HepG2 (cell line): ENCODE results near the gene SLC5A6. TPM values are rescaled to one million over a fixed set of nuclear protein-coding genes. Genes with fewer than 3 reads are reported as not detected.

Experiments used
- CHD4 ChIP-seq: fragments of 200-600 bp; sonication (generic); IDR thresholded peaks from 2 replicates; pipeline ENCODE4 v1.7.0; 2017; ENCODE audit warnings: mild to moderate bottlenecking, low read length, borderline replicate concordance
- FOXK1 ChIP-seq: sonication (generic); formaldehyde crosslinking; IDR thresholded peaks from 2 replicates; pipeline ENCODE4 v1.4.0; 2020; ENCODE audit warnings: low read depth, missing genetic modification reagents, borderline replicate concordance
- GABPB1 ChIP-seq: IDR thresholded peaks from 2 replicates; pipeline ENCODE4 v1.6.1; 2016; ENCODE audit warnings: mild to moderate bottlenecking, missing genetic modification reagents, moderate library complexity, missing compliant biosample characterization
- GTF2F1 ChIP-seq: fragments of 150-350 bp; IDR thresholded peaks from 2 replicates; pipeline ENCODE4 v1.6.1; 2014; ENCODE audit warnings: low read length
- MAFK ChIP-seq, 2 experiments: IDR thresholded peaks in 1 of 2; conservative IDR thresholded peaks in 1 of 2; 2 replicates each; pipeline ENCODE4 v1.6.1; 2011; ENCODE audit warnings: improper control_type of control experiment in 2 of 2, low read length in 2 of 2
- MBD4 ChIP-seq: IDR thresholded peaks from 2 replicates; pipeline ENCODE4 v1.6.1; 2012; ENCODE audit warnings: low read length, inconsistent platforms, borderline replicate concordance
- MIER2 ChIP-seq: IDR thresholded peaks from 2 replicates; pipeline ENCODE4 v1.6.1; 2016; ENCODE audit warnings: missing biosample characterization, missing genetic modification reagents
- MYNN ChIP-seq: sonication (generic); formaldehyde crosslinking; IDR thresholded peaks from 2 replicates; pipeline ENCODE4 v1.4.0; 2020; ENCODE audit warnings: mild to moderate bottlenecking, low read depth, missing genetic modification reagents
- NFE2 ChIP-seq: sonication (generic); formaldehyde crosslinking; IDR thresholded peaks from 2 replicates; pipeline ENCODE4 v1.4.0; 2020; ENCODE audit warnings: missing genetic modification reagents
- RBFOX2 ChIP-seq: fragments of 200-400 bp; formaldehyde crosslinking; IDR thresholded peaks from 2 replicates; pipeline ENCODE4 v1.6.1; 2017; ENCODE audit warnings: low read depth, mild to moderate bottlenecking, low read length
- ZC3H13 ChIP-seq: sonication (generic); formaldehyde crosslinking; IDR thresholded peaks from 2 replicates; pipeline ENCODE4 v1.8.1; 2023; ENCODE audit warnings: mild to moderate bottlenecking, missing genetic modification reagents, moderate library complexity
- ZNF292 ChIP-seq: sonication (generic); formaldehyde crosslinking; IDR thresholded peaks from 2 replicates; pipeline ENCODE4 v1.8.1; 2022; ENCODE audit warnings: mild to moderate bottlenecking, low read depth, missing genetic modification reagents, borderline replicate concordance
- ZNF329 ChIP-seq: sonication (generic); formaldehyde crosslinking; IDR thresholded peaks from 2 replicates; pipeline ENCODE4 v1.9.0; 2021; ENCODE audit warnings: low read depth, mild to moderate bottlenecking, missing genetic modification reagents
- ZNF510 ChIP-seq: sonication (generic); formaldehyde crosslinking; IDR thresholded peaks from 2 replicates; pipeline ENCODE4 v1.4.0; 2020; ENCODE audit warnings: low read depth, mild to moderate bottlenecking, missing genetic modification reagents
- ZNF567 ChIP-seq: sonication (generic); formaldehyde crosslinking; IDR thresholded peaks from 2 replicates; pipeline ENCODE4 v1.8.1; 2023; ENCODE audit warnings: mild to moderate bottlenecking, missing genetic modification reagents, borderline replicate concordance
- ZNF569 ChIP-seq: sonication (generic); formaldehyde crosslinking; IDR thresholded peaks from 2 replicates; pipeline ENCODE4 v1.5.0; 2020; ENCODE audit warnings: mild to moderate bottlenecking, missing genetic modification reagents, moderate library complexity, borderline replicate concordance
- ZNF724P ChIP-seq: sonication (generic); formaldehyde crosslinking; IDR thresholded peaks from 2 replicates; pipeline ENCODE4 v1.8.0; 2022; ENCODE audit warnings: missing genetic modification reagents, borderline replicate concordance
- polyA plus RNA-seq, 8 experiments: library from polyadenylated mRNA; depleted of rRNA in 3 of 8; stranded (reverse) in 7 of 8; unstranded in 1 of 8; fragments of >200 nt; fragmentation: Illumina TruSeq in 4 of 8; extraction: Trizol in 4 of 8; gene quantifications; 2 replicates each; pipeline versions ENCODE4 v1.2.1 to v1.2.3, GENCODE V29; 2011 to 2016; ENCODE audit warnings: low read depth in 4 of 8, missing spikeins in 1 of 8, mixed read lengths in 1 of 8; ENCODE audit not compliant: insufficient read depth in 1 of 8
- total RNA-seq, 5 experiments: library from RNA; depleted of rRNA; stranded (reverse); fragments of >200 nt; fragmentation: Illumina TruSeq; extraction: Trizol; gene quantifications; 2 replicates each; pipeline ENCODE4 v1.2.3, GENCODE V29; 2016; ENCODE audit warnings: low read depth in 1 of 5
- TF ChIP-seq, protein P1 (sequence below): sonication (generic); formaldehyde crosslinking; IDR thresholded peaks from 2 replicates; pipeline ENCODE4 v1.9.0; 2021; ENCODE audit warnings: missing genetic modification reagents, mild to moderate bottlenecking, borderline replicate concordance
- TF ChIP-seq, protein P2 (sequence below): sonication (generic); formaldehyde crosslinking; IDR thresholded peaks from 2 replicates; pipeline ENCODE4 v1.4.0; 2020; ENCODE audit warnings: low read depth, mild to moderate bottlenecking, missing genetic modification reagents
- TF ChIP-seq, protein P3 (sequence below): sonication (generic); formaldehyde crosslinking; IDR thresholded peaks from 2 replicates; pipeline ENCODE4 v1.5.0; 2020; ENCODE audit warnings: mild to moderate bottlenecking, missing genetic modification reagents, borderline replicate concordance
- TF ChIP-seq, protein P4 (sequence below): sonication (generic); formaldehyde crosslinking; IDR thresholded peaks from 2 replicates; pipeline ENCODE4 v1.5.1; 2020; ENCODE audit warnings: missing genetic modification reagents, mild to moderate bottlenecking, borderline replicate concordance

SLC5A6 gene
- total and polyA plus RNA-seq, 2 of the 13 experiments (the other 11 are each of a cell fraction or from before 2014, with no cell fraction given): 135 to 417 TPM

DNA sequence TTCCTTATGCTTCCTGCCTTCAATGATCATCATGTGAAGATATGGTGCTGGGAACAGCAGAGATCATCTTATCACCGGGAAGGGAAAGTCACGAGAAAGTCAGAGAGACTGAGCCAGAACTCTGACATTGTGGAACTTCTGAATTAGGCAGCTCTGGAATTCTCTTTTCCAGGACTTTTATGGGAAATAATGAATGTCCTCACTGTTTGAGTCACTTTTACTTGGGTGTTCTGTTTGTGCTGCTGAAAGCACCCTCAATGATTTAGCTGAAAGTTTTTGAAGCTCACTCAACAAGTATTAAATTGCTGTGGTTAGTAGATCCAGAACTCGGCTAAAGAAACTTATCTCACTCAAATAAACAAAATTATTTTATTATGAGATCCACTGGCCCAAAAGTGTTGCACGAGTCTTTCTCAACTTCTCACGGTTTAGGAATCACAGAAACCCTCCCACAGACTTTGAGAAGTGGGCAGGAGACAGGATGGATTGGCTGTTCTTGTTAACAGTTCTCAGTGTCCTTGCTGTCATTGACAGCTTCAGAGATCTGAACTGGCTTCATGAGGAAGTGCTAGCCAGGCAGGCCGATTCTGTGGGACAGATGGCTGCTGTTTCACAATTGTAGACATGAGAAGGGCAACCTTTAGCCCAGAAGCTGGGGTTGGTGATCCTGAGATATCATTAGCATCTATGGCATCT, 26.6 kb downstream of the SLC5A6 start (continued):
- TF ChIP-seq ZNF569 (CRISPR knock-in tag) (no peak), ZNF724P (CRISPR knock-in tag) (no peak), MYNN (CRISPR knock-in tag) (no peak), ZC3H13 (no peak), ZNF510 (CRISPR knock-in tag) (no peak), MIER2 (CRISPR knock-in tag) (no peak), ZNF329 (no peak), NFE2 (CRISPR knock-in tag) (no peak), ZNF292 (CRISPR knock-in tag) (peak; percentile 88; the same call in 1 of the 2 replicates), GABPB1 (CRISPR knock-in tag) (0 out of 2 replicates have a peak, but pooled peaks have one; percentile 12), CHD4 (no peak), GTF2F1 (no peak), FOXK1 (CRISPR knock-in tag) (no peak), RBFOX2 (no peak), ZNF567 (CRISPR knock-in tag) (no peak), MBD4 (no peak), MAFK (conservative IDR thresholded peaks at IDR 0.05 in 1 of 2, IDR thresholded peaks at IDR 0.05 in 1 of 2; ENCODE audit: low read length in 2 of 2) (no peak)
- TF ChIP-seq, protein P1, sequence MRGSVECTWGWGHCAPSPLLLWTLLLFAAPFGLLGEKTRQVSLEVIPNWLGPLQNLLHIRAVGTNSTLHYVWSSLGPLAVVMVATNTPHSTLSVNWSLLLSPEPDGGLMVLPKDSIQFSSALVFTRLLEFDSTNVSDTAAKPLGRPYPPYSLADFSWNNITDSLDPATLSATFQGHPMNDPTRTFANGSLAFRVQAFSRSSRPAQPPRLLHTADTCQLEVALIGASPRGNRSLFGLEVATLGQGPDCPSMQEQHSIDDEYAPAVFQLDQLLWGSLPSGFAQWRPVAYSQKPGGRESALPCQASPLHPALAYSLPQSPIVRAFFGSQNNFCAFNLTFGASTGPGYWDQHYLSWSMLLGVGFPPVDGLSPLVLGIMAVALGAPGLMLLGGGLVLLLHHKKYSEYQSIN: no peak
- TF ChIP-seq, protein P2, sequence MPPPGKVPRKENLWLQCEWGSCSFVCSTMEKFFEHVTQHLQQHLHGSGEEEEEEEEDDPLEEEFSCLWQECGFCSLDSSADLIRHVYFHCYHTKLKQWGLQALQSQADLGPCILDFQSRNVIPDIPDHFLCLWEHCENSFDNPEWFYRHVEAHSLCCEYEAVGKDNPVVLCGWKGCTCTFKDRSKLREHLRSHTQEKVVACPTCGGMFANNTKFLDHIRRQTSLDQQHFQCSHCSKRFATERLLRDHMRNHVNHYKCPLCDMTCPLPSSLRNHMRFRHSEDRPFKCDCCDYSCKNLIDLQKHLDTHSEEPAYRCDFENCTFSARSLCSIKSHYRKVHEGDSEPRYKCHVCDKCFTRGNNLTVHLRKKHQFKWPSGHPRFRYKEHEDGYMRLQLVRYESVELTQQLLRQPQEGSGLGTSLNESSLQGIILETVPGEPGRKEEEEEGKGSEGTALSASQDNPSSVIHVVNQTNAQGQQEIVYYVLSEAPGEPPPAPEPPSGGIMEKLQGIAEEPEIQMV: no peak
- TF ChIP-seq, protein P3, sequence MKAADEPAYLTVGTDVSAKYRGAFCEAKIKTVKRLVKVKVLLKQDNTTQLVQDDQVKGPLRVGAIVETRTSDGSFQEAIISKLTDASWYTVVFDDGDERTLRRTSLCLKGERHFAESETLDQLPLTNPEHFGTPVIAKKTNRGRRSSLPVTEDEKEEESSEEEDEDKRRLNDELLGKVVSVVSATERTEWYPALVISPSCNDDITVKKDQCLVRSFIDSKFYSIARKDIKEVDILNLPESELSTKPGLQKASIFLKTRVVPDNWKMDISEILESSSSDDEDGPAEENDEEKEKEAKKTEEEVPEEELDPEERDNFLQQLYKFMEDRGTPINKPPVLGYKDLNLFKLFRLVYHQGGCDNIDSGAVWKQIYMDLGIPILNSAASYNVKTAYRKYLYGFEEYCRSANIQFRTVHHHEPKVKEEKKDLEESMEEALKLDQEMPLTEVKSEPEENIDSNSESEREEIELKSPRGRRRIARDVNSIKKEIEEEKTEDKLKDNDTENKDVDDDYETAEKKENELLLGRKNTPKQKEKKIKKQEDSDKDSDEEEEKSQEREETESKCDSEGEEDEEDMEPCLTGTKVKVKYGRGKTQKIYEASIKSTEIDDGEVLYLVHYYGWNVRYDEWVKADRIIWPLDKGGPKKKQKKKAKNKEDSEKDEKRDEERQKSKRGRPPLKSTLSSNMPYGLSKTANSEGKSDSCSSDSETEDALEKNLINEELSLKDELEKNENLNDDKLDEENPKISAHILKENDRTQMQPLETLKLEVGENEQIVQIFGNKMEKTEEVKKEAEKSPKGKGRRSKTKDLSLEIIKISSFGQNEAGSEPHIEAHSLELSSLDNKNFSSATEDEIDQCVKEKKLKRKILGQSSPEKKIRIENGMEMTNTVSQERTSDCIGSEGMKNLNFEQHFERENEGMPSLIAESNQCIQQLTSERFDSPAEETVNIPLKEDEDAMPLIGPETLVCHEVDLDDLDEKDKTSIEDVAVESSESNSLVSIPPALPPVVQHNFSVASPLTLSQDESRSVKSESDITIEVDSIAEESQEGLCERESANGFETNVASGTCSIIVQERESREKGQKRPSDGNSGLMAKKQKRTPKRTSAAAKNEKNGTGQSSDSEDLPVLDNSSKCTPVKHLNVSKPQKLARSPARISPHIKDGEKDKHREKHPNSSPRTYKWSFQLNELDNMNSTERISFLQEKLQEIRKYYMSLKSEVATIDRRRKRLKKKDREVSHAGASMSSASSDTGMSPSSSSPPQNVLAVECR (CRISPR knock-in tag): no peak
- TF ChIP-seq, protein P4, sequence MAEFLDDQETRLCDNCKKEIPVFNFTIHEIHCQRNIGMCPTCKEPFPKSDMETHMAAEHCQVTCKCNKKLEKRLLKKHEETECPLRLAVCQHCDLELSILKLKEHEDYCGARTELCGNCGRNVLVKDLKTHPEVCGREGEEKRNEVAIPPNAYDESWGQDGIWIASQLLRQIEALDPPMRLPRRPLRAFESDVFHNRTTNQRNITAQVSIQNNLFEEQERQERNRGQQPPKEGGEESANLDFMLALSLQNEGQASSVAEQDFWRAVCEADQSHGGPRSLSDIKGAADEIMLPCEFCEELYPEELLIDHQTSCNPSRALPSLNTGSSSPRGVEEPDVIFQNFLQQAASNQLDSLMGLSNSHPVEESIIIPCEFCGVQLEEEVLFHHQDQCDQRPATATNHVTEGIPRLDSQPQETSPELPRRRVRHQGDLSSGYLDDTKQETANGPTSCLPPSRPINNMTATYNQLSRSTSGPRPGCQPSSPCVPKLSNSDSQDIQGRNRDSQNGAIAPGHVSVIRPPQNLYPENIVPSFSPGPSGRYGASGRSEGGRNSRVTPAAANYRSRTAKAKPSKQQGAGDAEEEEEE (CRISPR knock-in tag): 0 out of 2 replicates have a peak, but pooled peaks have one; percentile 66
